HepG2 (cell line): Measurements from ENCODE around the gene INAFM1. TPM values are rescaled to one million over a fixed set of nuclear protein-coding genes. Genes with fewer than 3 reads are reported as not detected.

Experiments
- ATAC-seq: fragments of 200-7000 bp; cut with Tn5 transposase; 3 replicates; pipeline ENCODE4 v1.9.1; 2020; ENCODE audit warnings: mild to moderate bottlenecking, moderate library complexity
- BruUV-seq: library from RNA; stranded (reverse); fragments of 400-500 nt; replicated peaks from 2 replicates; lab custom pipeline; 2021; lab: Mats Ljungman, UMichigan
- CTCF ChIA-PET: fragments of 300-600 bp; formaldehyde crosslinking; extraction: SDS; loops from one replicate; lab custom pipeline; 2021; ENCODE audit warnings: low total read pairs, inconsistent platforms, low intra/inter-chr PET ratio; lab: Yijun Ruan, JAX
- POLR2A ChIA-PET: fragments of 350-600 bp; sonication (Branson Sonifier 250); formaldehyde crosslinking; loops from one replicate; lab custom pipeline; 2020; ENCODE audit warnings: antibody characterized with exemption, inconsistent platforms; lab: Yijun Ruan, JAX
- DNase-seq: peaks from one replicate; pipeline ENCODE4 v3.0.0-alpha.2; 2015; ENCODE audit warnings: low spot score
- FAIRE-seq: peaks from 3 replicates; lab custom pipeline; 2011; peaks lifted over from hg19 to GRCh38; lab: Jason Lieb, UNC
- H2AFZ ChIP-seq: one replicate; pipeline ENCODE4 v1.6.1; 2011; ENCODE audit warnings: low read length, inconsistent platforms
- H3K27ac ChIP-seq: fragments of 300-600 bp; 3 replicates; pipeline ENCODE4 v1.8.0; 2011; ENCODE audit warnings: mixed run types, mild to moderate bottlenecking, mixed read lengths, low read length, inconsistent platforms; ENCODE audit not compliant: insufficient read depth; ENCODE audit errors: extremely low read length
- H3K27me3 ChIP-seq, 2 experiments: fragments of 200-600 bp in 1 of 2; 2 replicates in 1 of 2; 3 replicates in 1 of 2; pipeline versions ENCODE4 v1.6.0 to v1.8.0; 2011; ENCODE audit warnings: low read length in 2 of 2, mild to moderate bottlenecking in 2 of 2, moderate library complexity in 2 of 2, inconsistent platforms in 1 of 2; ENCODE audit not compliant: insufficient read depth in 2 of 2, control insufficient read depth in 1 of 2
- H3K36me3 ChIP-seq, 2 experiments: fragments of 200-600 bp in 1 of 2; replicated peaks in 1 of 2; 2 replicates in 1 of 2; 3 replicates in 1 of 2; pipeline versions ENCODE4 v1.5.1 to v1.8.0; 2011; ENCODE audit warnings: low read length in 2 of 2, inconsistent platforms in 1 of 2; ENCODE audit not compliant: insufficient read depth in 2 of 2, control insufficient read depth in 1 of 2
- H3K4me1 ChIP-seq: 2 replicates; pipeline ENCODE4 v1.5.1; 2012; ENCODE audit warnings: low read length, inconsistent platforms; ENCODE audit not compliant: insufficient read depth
- H3K4me2 ChIP-seq: 2 replicates; pipeline ENCODE4 v1.6.0; 2011; ENCODE audit warnings: low read depth, low read length, inconsistent platforms
- H3K4me3 ChIP-seq, 3 experiments: fragments of 200-600 bp in 1 of 3; sonication (generic), shearing (Covaris generic) in 1 of 3; replicated peaks in 1 of 3; 2 replicates each; pipeline ENCODE4 v1.5.1; 2011 to 2016; ENCODE audit warnings: low read length in 3 of 3, inconsistent platforms in 2 of 3, low read depth in 2 of 3, mild to moderate bottlenecking in 2 of 3, control low read depth in 1 of 3, mixed read lengths in 1 of 3; ENCODE audit not compliant: insufficient read depth in 1 of 3
- H3K79me2 ChIP-seq: one replicate; pipeline ENCODE4 v1.6.1; 2011; ENCODE audit warnings: low read length, inconsistent platforms; ENCODE audit not compliant: insufficient read depth
- H3K9ac ChIP-seq: 2 replicates; pipeline ENCODE4 v1.6.0; 2011; ENCODE audit warnings: mild to moderate bottlenecking, low read depth, low read length, inconsistent platforms; ENCODE audit not compliant: insufficient read depth
- H3K9me3 ChIP-seq: 2 replicates; pipeline ENCODE4 v1.5.1; 2012; ENCODE audit warnings: mild to moderate bottlenecking, low read length
- H4K20me1 ChIP-seq: 2 replicates; pipeline ENCODE4 v1.6.0; 2011; ENCODE audit warnings: inconsistent platforms, mild to moderate bottlenecking, low read length, moderate library complexity; ENCODE audit not compliant: insufficient read depth
- CAMTA2 ChIP-seq: sonication (generic); formaldehyde crosslinking; IDR thresholded peaks from 2 replicates; pipeline ENCODE4 v1.4.0; 2020; ENCODE audit warnings: mild to moderate bottlenecking, missing genetic modification reagents, borderline replicate concordance
- JDP2 ChIP-seq: sonication (generic); formaldehyde crosslinking; IDR thresholded peaks from 2 replicates; pipeline ENCODE4 v1.8.1; 2022; ENCODE audit warnings: missing genetic modification reagents, borderline replicate concordance
- MIXL1 ChIP-seq: IDR thresholded peaks from 2 replicates; pipeline ENCODE4 v1.6.1; 2016
- PRPF4 ChIP-seq: fragments of 200-400 bp; formaldehyde crosslinking; IDR thresholded peaks from 2 replicates; pipeline ENCODE4 v1.6.1; 2016; ENCODE audit warnings: low read length, low read depth; ENCODE audit not compliant: poor library complexity, severe bottlenecking
- SALL1 ChIP-seq: sonication (generic); formaldehyde crosslinking; IDR thresholded peaks from 2 replicates; pipeline ENCODE4 v1.8.0; 2022; ENCODE audit warnings: mild to moderate bottlenecking, missing genetic modification reagents
- SIN3A ChIP-seq: IDR thresholded peaks from 2 replicates; pipeline ENCODE4 v1.6.1; 2011; ENCODE audit warnings: low read depth, mild to moderate bottlenecking, control low read depth, low read length, borderline replicate concordance
- SNAPC2 ChIP-seq: sonication (generic); formaldehyde crosslinking; IDR thresholded peaks from 2 replicates; pipeline ENCODE4 v1.8.1; 2022; ENCODE audit warnings: mild to moderate bottlenecking, missing genetic modification reagents
- TCF7L2 ChIP-seq: IDR thresholded peaks from 2 replicates; pipeline ENCODE4 v1.6.1; 2011; ENCODE audit warnings: mild to moderate bottlenecking, low read depth, low read length, moderate library complexity
- U2AF2 ChIP-seq: fragments of 200-400 bp; formaldehyde crosslinking; IDR thresholded peaks from 2 replicates; pipeline ENCODE4 v1.6.1; 2017; ENCODE audit warnings: low read depth, mild to moderate bottlenecking, low read length
- ZNF225 ChIP-seq: sonication (generic); formaldehyde crosslinking; IDR thresholded peaks from 2 replicates; pipeline ENCODE4 v1.4.0; 2020; ENCODE audit warnings: mild to moderate bottlenecking, missing genetic modification reagents
- ZNF282 ChIP-seq: fragments of 450-650 bp; IDR thresholded peaks from 2 replicates; pipeline ENCODE4 v1.6.1; 2018; ENCODE audit not compliant: partially characterized antibody
- ZNF558 ChIP-seq: sonication (generic); formaldehyde crosslinking; IDR thresholded peaks from 2 replicates; pipeline ENCODE4 v1.9.0; 2022; ENCODE audit warnings: mild to moderate bottlenecking, missing genetic modification reagents, borderline replicate concordance
- ZNF619 ChIP-seq: sonication (generic); formaldehyde crosslinking; IDR thresholded peaks from 2 replicates; pipeline ENCODE4 v1.4.0; 2020; ENCODE audit warnings: mild to moderate bottlenecking, missing genetic modification reagents
- ZNF678 ChIP-seq: sonication (generic); formaldehyde crosslinking; IDR thresholded peaks from 2 replicates; pipeline ENCODE4 v1.4.0; 2020; ENCODE audit warnings: mild to moderate bottlenecking, missing genetic modification reagents
- ZNF83 ChIP-seq: sonication (generic); formaldehyde crosslinking; IDR thresholded peaks from 2 replicates; pipeline ENCODE4 v1.4.0; 2020; ENCODE audit warnings: missing genetic modification reagents, mild to moderate bottlenecking, borderline replicate concordance
- whole genome bisulfite sequencing: methylation state at CpG from one replicate; pipeline ENCODE4 v1.1.6; 2017; ENCODE audit warnings: low lambda C conversion rate; 5-methylcytosine and 5-hydroxymethylcytosine counted together
- in situ Hi-C: cut with HindIII; loops from 2 replicates; pipeline ENCODE4 v1.10.0; 2017; ENCODE audit warnings: low pct_unique_long_range_greater_than_20kb; ENCODE audit not compliant: extremely low pct_ligation_motif_present
- intact Hi-C: fragments of 100-400 bp; cut with micrococcal nuclease; formaldehyde crosslinking; loops from one replicate; pipeline ENCODE4 v1.10.0; 2022; ENCODE audit not compliant: unreplicated experiment
- polyA plus RNA-seq, 8 experiments: library from polyadenylated mRNA; depleted of rRNA in 3 of 8; stranded (reverse) in 7 of 8; unstranded in 1 of 8; fragments of >200 nt; fragmentation: Illumina TruSeq in 4 of 8; extraction: Trizol in 4 of 8; gene quantifications; 2 replicates each; pipeline versions ENCODE4 v1.2.1 to v1.2.3, GENCODE V29; 2011 to 2016; ENCODE audit warnings: low read depth in 4 of 8, missing spikeins in 1 of 8, mixed read lengths in 1 of 8; ENCODE audit not compliant: insufficient read depth in 1 of 8
- total RNA-seq, 5 experiments: library from RNA; depleted of rRNA; stranded (reverse); fragments of >200 nt; fragmentation: Illumina TruSeq; extraction: Trizol; gene quantifications; 2 replicates each; pipeline ENCODE4 v1.2.3, GENCODE V29; 2016; ENCODE audit warnings: low read depth in 1 of 5
- TF ChIP-seq, protein P1 (sequence below): sonication (generic); formaldehyde crosslinking; IDR thresholded peaks from 2 replicates; pipeline ENCODE4 v1.4.0; 2020; ENCODE audit warnings: missing genetic modification reagents, borderline replicate concordance
- TF ChIP-seq, protein P2 (sequence below): sonication (generic); formaldehyde crosslinking; IDR thresholded peaks from 2 replicates; pipeline ENCODE4 v1.4.0; 2020; ENCODE audit warnings: missing genetic modification reagents, borderline replicate concordance

Gene INAFM1
- total and polyA plus RNA-seq, 2 of the 13 experiments (the other 11 are each of a cell fraction or from before 2014, with no cell fraction given): 0.88 to 1.9 TPM

DNA sequence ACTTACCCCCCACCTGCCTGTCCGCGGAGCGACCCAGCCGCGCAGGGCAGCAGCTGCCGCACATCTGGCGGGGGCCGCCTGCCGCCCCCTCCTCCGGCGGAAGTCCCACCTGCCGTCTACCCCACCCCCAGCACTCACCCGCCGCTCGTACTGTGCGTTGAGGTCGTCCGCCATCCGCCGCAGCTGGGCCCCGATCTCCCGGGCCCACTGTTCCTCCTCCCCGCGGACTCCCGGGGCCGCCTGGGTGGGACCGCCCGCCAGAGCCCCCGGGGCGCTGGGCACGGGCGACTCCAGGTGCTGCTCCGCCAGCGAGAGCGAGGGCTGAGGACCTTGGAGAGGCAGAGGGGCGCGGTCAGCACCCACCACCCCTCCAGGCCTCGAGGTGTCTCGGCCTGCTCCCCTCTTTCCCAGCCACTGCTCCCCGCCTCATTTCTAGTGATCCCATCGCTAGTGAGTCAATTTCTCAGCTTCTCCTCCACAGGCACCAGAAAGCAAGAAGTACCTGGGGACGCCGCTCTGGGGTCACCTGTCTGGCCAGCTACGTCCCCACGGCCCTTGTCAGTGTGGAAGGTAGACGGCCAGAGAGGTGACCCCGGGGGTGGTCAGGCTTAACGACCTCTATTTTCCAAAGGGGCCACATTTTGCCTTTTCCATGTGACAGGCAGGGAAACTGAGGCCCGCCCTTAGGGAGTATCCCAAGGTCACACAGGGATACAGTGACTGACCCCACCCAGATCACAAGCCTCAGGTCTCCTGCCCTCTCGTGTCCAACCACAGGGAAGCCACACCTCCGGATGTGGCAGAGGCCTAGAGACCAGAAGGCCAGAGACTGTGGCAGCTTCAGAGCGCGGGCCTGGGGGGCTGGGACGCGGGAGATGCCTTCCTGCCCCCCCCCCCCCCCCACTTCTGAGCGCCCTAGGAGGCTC, 48.0 kb upstream of the INAFM1 start (continued):
- TF ChIP-seq CAMTA2 (CRISPR knock-in tag) (no peak), MIXL1 (CRISPR knock-in tag) (no peak), ZNF282 (no peak), SIN3A (no peak; the same call in 1 of the 2 replicates), SNAPC2 (CRISPR knock-in tag) (no peak), ZNF83 (CRISPR knock-in tag) (no peak)
- TF ChIP-seq, protein P1, sequence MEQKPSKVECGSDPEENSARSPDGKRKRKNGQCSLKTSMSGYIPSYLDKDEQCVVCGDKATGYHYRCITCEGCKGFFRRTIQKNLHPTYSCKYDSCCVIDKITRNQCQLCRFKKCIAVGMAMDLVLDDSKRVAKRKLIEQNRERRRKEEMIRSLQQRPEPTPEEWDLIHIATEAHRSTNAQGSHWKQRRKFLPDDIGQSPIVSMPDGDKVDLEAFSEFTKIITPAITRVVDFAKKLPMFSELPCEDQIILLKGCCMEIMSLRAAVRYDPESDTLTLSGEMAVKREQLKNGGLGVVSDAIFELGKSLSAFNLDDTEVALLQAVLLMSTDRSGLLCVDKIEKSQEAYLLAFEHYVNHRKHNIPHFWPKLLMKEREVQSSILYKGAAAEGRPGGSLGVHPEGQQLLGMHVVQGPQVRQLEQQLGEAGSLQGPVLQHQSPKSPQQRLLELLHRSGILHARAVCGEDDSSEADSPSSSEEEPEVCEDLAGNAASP (CRISPR knock-in tag): peak; percentile 91

DNA sequence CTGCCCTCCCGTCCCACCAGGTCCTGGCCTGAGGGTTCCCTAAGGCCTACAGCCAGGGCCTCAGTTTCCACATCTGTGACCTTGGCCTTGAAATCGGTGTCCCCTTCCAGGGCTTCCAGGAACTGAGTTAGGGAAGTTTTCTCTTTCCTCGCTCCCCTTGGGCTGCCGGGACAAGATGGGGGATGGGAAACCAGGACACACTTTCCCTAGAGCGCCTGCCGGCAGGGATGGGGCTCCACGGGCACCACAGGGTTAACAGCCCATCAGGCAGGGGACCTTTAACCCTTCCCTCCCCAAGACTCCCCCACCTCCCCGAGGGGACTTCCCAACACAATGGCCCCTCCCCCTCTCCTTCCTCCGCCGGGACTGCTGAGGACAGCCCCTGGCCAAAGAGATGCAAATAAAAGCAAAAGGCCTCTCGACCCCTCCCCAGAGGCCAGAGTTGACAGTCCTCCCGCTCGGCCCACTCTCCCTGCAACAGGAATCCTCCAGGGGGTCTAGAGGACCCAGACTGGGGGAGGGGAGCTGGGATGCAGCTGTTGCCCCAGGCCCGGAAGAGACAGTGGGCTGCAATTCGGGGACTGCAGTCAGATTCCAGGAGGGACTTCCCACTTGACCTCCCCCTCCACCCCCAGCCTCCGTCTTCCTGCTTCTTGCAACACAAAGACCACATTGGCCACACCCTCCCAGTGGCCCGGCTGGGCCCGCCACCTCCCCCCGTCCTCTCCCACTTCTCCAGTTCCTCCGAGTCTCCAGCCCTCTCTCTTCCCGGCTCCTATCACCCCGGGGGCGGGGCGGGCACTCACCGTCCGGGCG, 47.1 kb upstream of the INAFM1 start:
- peaks cover 0 to 4% of the 10 kb centered on the region in 2 experiments; a peak in 1 of 5 replicates for H3K27me3 ChIP-seq
- H3K79me2 ChIP-seq: peaks cover 23% of the 10 kb centered on the region
- ChIA-PET CTCF (no interaction called here), POLR2A (interaction anchor here (0.6 to 4.3 kb wide), 14 partner anchors 10 to 183 kb away, joined by 3 to 93 read pairs (median 18); partner anchors contain the start of genes CCDC9, SAE1 and ZC3H4)
- WGBS: under 1% methylated on average over 20 of the region's 27 CpGs
- intact Hi-C loops (no loop called here), in situ Hi-C loops (no loop called here)
- DNase-seq (peak; percentile 88), ATAC-seq (peak; percentile 16), FAIRE-seq (peak; percentile 85)
- H3K4me3 ChIP-seq: peak overlapping the region; percentile 94 to 100 (median 95)
- H3K27ac ChIP-seq: peak overlapping the region; percentile 93
- peaks cover 20% of the 10 kb centered on the region for H4K20me1 ChIP-seq
- peaks cover 5 to 11% of the 10 kb centered on the region in 2 experiments; a peak in 4 of 5 replicates for H3K36me3 ChIP-seq
- peaks cover 38% of the 10 kb centered on the region for H3K4me1 ChIP-seq
- H2AFZ ChIP-seq: no peak overlapping the region
- no TSS peak for BruUV-seq
- no peaks in the 10 kb centered on the region for H3K9me3 ChIP-seq
- H3K4me2 ChIP-seq: peak overlapping the region; percentile 94
- peak overlapping the region; percentile 99 for H3K9ac ChIP-seq
- TF ChIP-seq ZNF225 (CRISPR knock-in tag): peak; percentile 64; the same call in 1 of the 2 replicates
- TF ChIP-seq ZNF678 (CRISPR knock-in tag): 0 out of 2 replicates have a peak, but pooled peaks have one; percentile 22
- TF ChIP-seq U2AF2: no peak
- no peak for TF ChIP-seq JDP2 (CRISPR knock-in tag)
- TF ChIP-seq ZNF619 (CRISPR knock-in tag): no peak
- TF ChIP-seq, protein P2, sequence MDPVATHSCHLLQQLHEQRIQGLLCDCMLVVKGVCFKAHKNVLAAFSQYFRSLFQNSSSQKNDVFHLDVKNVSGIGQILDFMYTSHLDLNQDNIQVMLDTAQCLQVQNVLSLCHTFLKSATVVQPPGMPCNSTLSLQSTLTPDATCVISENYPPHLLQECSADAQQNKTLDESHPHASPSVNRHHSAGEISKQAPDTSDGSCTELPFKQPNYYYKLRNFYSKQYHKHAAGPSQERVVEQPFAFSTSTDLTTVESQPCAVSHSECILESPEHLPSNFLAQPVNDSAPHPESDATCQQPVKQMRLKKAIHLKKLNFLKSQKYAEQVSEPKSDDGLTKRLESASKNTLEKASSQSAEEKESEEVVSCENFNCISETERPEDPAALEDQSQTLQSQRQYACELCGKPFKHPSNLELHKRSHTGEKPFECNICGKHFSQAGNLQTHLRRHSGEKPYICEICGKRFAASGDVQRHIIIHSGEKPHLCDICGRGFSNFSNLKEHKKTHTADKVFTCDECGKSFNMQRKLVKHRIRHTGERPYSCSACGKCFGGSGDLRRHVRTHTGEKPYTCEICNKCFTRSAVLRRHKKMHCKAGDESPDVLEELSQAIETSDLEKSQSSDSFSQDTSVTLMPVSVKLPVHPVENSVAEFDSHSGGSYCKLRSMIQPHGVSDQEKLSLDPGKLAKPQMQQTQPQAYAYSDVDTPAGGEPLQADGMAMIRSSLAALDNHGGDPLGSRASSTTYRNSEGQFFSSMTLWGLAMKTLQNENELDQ (CRISPR knock-in tag): no peak
- TF ChIP-seq SALL1: peak; percentile 15; the same call in 1 of the 2 replicates
- TF ChIP-seq ZNF558 (CRISPR knock-in tag): 0 out of 2 replicates have a peak, but pooled peaks have one; percentile 10
- no peak for TF ChIP-seq TCF7L2
- peak; percentile 79 for TF ChIP-seq PRPF4
